ENCODE measurements around the gene FJX1. TPM values are rescaled to one million over a fixed set of nuclear protein-coding genes. Genes with fewer than 3 reads are reported as not detected.

The FJX1 gene
- polyA plus RNA-seq, 1 experiment, result 4.8 TPM

- Histone ChIP-seq H3K9me3 (ENCODE audit: control insufficient read depth, insufficient read depth, low read length) (no peaks in the 10 kb centered on the region), H3K27me3 (ENCODE audit: control insufficient read depth, insufficient read depth, low read length) (no peaks in the 10 kb centered on the region), H3K27ac (ENCODE audit: low read depth, low read length) (peak overlapping the region; percentile 52), H3K4me3 (ENCODE audit: low read depth, low read length) (peak overlapping the region; percentile 78)
- 0 out of 2 replicates have a peak, but pooled peaks have one; percentile 5 for TF ChIP-seq CTCF (IDR thresholded peaks at IDR 0.05; ENCODE audit: low read depth, low read length)
- ChIA-PET POLR2A (interaction anchor here (0.6 kb wide), 1 partner anchor 29 kb away, joined by 3 read pairs; no protein-coding TSS in a partner anchor), CTCF (interaction anchor here (0.7 to 1.9 kb wide), 3 partner anchors 202 to 422 kb away, joined by 3 to 15 read pairs (median 3); no protein-coding TSS in a partner anchor)
- DNase-seq (ENCODE audit: low read depth, low spot score), result no peak
Measured at GRCh38 chr11:35619855-35620640, 1.8 kb downstream of the FJX1 start.

- DNase-seq (ENCODE audit: low read depth, low spot score), result no peak
- H3K4me3 ChIP-seq (ENCODE audit: low read depth, low read length), result peak overlapping the region; percentile 78
- ChIA-PET CTCF (interaction anchor here (0.7 to 1.9 kb wide), 4 partner anchors 201 to 422 kb away, joined by 3 to 15 read pairs (median 8); no protein-coding TSS in a partner anchor), POLR2A (no interaction called here)
- H3K9me3 ChIP-seq (ENCODE audit: control insufficient read depth, insufficient read depth, low read length), result no peaks in the 10 kb centered on the region
- no peak for TF ChIP-seq CTCF (IDR thresholded peaks at IDR 0.05; ENCODE audit: low read depth, low read length)
- H3K27me3 ChIP-seq (ENCODE audit: control insufficient read depth, insufficient read depth, low read length), result no peaks in the 10 kb centered on the region
- H3K27ac ChIP-seq (ENCODE audit: low read depth, low read length), result no peak overlapping the region
Measured at GRCh38 chr11:35620795-35621194, 2.5 kb downstream of the FJX1 start.

GRCh38 chr11:35621620-35622019 lies 3.4 kb downstream of the FJX1 start:
- ChIA-PET CTCF (interaction anchor here (1.2 kb wide), 1 partner anchor 200 kb away, joined by 12 read pairs; no protein-coding TSS in a partner anchor), POLR2A (interaction anchor here (0.7 kb wide), 1 partner anchor 8 kb away, joined by 3 read pairs; no protein-coding TSS in a partner anchor)
- no peak overlapping the region for H3K27ac ChIP-seq (ENCODE audit: low read depth, low read length)
- no peaks in the 10 kb centered on the region for H3K27me3 ChIP-seq (ENCODE audit: control insufficient read depth, insufficient read depth, low read length)
- H3K4me3 ChIP-seq (ENCODE audit: low read depth, low read length), result no peak overlapping the region
- no peaks in the 10 kb centered on the region for H3K9me3 ChIP-seq (ENCODE audit: control insufficient read depth, insufficient read depth, low read length)
- DNase-seq (ENCODE audit: low read depth, low spot score), result no peak
- TF ChIP-seq CTCF (IDR thresholded peaks at IDR 0.05; ENCODE audit: low read depth, low read length), result no peak

- peak; percentile 50 for DNase-seq (ENCODE audit: low read depth, low spot score)
- Histone ChIP-seq H3K9me3 (ENCODE audit: control insufficient read depth, insufficient read depth, low read length) (no peaks in the 10 kb centered on the region; the same call in 1 of the 2 replicates), H3K27me3 (ENCODE audit: control insufficient read depth, insufficient read depth, low read length) (no peaks in the 10 kb centered on the region), H3K27ac (ENCODE audit: low read depth, low read length) (no peak overlapping the region), H3K4me3 (ENCODE audit: low read depth, low read length) (no peak overlapping the region)
- ChIA-PET CTCF (interaction anchor here (1.2 kb wide), 1 partner anchor 200 kb away, joined by 12 read pairs; no protein-coding TSS in a partner anchor), POLR2A (no interaction called here)
- TF ChIP-seq CTCF (IDR thresholded peaks at IDR 0.05; ENCODE audit: low read depth, low read length), result no peak
Measured at GRCh38 chr11:35622070-35622469, 3.8 kb downstream of the FJX1 start.

- DNase-seq (ENCODE audit: low read depth, low spot score), result peak; percentile 59
- TF ChIP-seq CTCF (IDR thresholded peaks at IDR 0.05; ENCODE audit: low read depth, low read length), result no peak
- Histone ChIP-seq H3K27me3 (ENCODE audit: control insufficient read depth, insufficient read depth, low read length) (no peaks in the 10 kb centered on the region), H3K9me3 (ENCODE audit: control insufficient read depth, insufficient read depth, low read length) (no peaks in the 10 kb centered on the region; the same call in 1 of the 2 replicates), H3K27ac (ENCODE audit: low read depth, low read length) (peak overlapping the region; percentile 31), H3K4me3 (ENCODE audit: low read depth, low read length) (no peak overlapping the region)
- ChIA-PET CTCF (interaction anchor here (0.8 kb wide), 1 partner anchor 635 kb away, joined by 3 read pairs; no protein-coding TSS in a partner anchor), POLR2A (no interaction called here)
Measured at GRCh38 chr11:35623621-35624168, 5.4 kb downstream of the FJX1 start.

Measured in AG04450 (cell line).